WERI-Rb-1 (cell line): ENCODE measurements around the gene KLHL20.
"Not testable (repeated sequence)": the region's sequence is repeated elsewhere in the genome, so short reads cannot be mapped to it uniquely, and the experiment has no call there.

ENCODE experiments used
- DNase-seq: peaks from one replicate; pipeline ENCODE4 v3.0.0-alpha.2; 2020
- H3K27ac ChIP-seq: fragments of 250-450 bp; sonication (Bioruptor Pico); 2 replicates; pipeline ENCODE4 v1.5.1; 2020; ENCODE audit warnings: mild to moderate bottlenecking, moderate library complexity
- H3K27me3 ChIP-seq: fragments of 250-450 bp; sonication (Bioruptor Pico); 2 replicates; pipeline ENCODE4 v1.5.1; 2021; ENCODE audit warnings: mild to moderate bottlenecking, low read depth, moderate library complexity; ENCODE audit not compliant: insufficient read depth, severe bottlenecking
- H3K36me3 ChIP-seq: fragments of 250-450 bp; sonication (Bioruptor Pico); 2 replicates; pipeline ENCODE4 v1.5.1; 2020; ENCODE audit warnings: mild to moderate bottlenecking, moderate library complexity
- H3K4me3 ChIP-seq: 2 replicates; pipeline ENCODE4 v1.5.1; 2011; ENCODE audit warnings: low read depth, mild to moderate bottlenecking, control low read depth, low read length
- H3K9me3 ChIP-seq: fragments of 250-450 bp; sonication (Bioruptor Pico); 2 replicates; pipeline ENCODE4 v1.5.1; 2021; ENCODE audit warnings: mild to moderate bottlenecking, moderate library complexity; ENCODE audit not compliant: severe bottlenecking
- CTCF ChIP-seq: IDR thresholded peaks from 2 replicates; pipeline ENCODE4 v1.5.1; 2011; ENCODE audit warnings: low read depth, mild to moderate bottlenecking, control low read depth, inconsistent platforms, low read length

Gene KLHL20, protein sequence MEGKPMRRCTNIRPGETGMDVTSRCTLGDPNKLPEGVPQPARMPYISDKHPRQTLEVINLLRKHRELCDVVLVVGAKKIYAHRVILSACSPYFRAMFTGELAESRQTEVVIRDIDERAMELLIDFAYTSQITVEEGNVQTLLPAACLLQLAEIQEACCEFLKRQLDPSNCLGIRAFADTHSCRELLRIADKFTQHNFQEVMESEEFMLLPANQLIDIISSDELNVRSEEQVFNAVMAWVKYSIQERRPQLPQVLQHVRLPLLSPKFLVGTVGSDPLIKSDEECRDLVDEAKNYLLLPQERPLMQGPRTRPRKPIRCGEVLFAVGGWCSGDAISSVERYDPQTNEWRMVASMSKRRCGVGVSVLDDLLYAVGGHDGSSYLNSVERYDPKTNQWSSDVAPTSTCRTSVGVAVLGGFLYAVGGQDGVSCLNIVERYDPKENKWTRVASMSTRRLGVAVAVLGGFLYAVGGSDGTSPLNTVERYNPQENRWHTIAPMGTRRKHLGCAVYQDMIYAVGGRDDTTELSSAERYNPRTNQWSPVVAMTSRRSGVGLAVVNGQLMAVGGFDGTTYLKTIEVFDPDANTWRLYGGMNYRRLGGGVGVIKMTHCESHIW

GRCh38 chr1:173714759-173715537, at the start of gene KLHL20:
Gene KLHL20, plus strand, starts transcription at chr1:173714981. Its CDS starts 1,063 bp downstream, at chr1:173716044.
- peak; percentile 92 for DNase-seq
- Histone ChIP-seq H3K4me3 (peak within 1 kb of the TSS; percentile 70), H3K9me3 (no peaks in the 10 kb centered on the region), H3K27me3 (no peaks in the 10 kb centered on the region), H3K36me3 (peaks cover 3% of the 10 kb centered on the region; the same call in 1 of the 2 replicates), H3K27ac (peak within 1 kb of the TSS; percentile 67)
- TF ChIP-seq CTCF = no peak; the same call in 1 of the 2 replicates

- H3K4me3 ChIP-seq = no peak overlapping the region
- no peak for DNase-seq
- H3K27me3 ChIP-seq = no peaks in the 10 kb centered on the region
- H3K9me3 ChIP-seq = no peaks in the 10 kb centered on the region
- TF ChIP-seq CTCF = no peak
- no peak overlapping the region for H3K27ac ChIP-seq
- no peaks in the 10 kb centered on the region for H3K36me3 ChIP-seq
Measured at GRCh38 chr1:173666646-173667045, 48.1 kb upstream of the KLHL20 start.

DNA sequence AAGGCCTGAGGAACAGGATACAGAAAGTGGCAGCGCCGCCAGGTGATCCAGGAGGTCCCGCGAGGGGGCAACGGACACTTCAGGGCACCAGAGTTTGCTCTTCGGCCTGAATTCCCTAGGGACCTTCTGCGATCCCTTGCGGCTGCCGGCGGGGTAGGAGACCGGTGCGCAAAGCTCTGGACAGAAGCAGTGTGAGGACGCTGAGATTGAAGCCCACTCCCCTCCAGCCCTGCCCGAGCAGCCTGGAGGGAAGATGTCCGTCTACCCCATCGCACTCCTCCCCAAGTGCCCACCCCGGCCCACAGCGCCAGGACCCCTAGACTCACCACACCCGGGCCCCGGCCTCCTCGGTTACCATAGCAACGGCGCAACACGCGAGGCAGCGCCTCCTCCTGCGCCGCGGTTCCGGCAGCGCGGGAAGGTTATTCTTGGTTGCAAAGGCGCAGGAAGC, 45.3 kb upstream of the KLHL20 start, which contains the start of gene ANKRD45:
Gene ANKRD45 (minus strand): TSS at position 361 of the 451 bp plus-strand sequence. CDS start 10,433 bp downstream, outside the sequence.
- peak within 1 kb of the TSS; percentile 38 for H3K27ac ChIP-seq
- DNase-seq = peak; percentile 84
- H3K9me3 ChIP-seq = no peaks in the 10 kb centered on the region
- peak within 1 kb of the TSS; percentile 69 for H3K4me3 ChIP-seq
- H3K36me3 ChIP-seq = no peaks in the 10 kb centered on the region
- H3K27me3 ChIP-seq = no peaks in the 10 kb centered on the region
- peak; percentile 21; the same call in 1 of the 2 replicates for TF ChIP-seq CTCF

DNA sequence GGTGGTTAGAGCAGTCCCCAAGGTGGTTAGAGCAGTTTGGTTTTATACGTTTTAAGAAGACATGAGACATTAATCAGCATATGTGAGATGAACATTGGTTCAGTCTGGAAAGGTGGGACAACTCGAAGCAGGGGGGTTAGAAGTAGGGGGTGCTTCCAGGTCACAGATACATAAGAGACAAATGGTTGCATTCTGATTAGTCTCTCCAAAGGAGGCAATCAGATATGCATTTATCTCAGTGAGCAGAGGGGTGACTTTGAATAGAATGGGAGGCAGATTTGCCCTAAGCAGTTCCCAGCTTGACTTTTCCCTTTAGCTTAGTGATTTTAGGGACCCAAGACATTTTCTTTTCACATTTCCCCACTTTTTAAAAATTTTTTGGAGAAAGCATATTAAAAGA, 40.3 kb upstream of the KLHL20 start:
- H3K9me3 ChIP-seq, H3K36me3 ChIP-seq, H3K27me3 ChIP-seq, DNase-seq, H3K4me3 ChIP-seq, H3K27ac ChIP-seq: not testable (repeated sequence)

DNA sequence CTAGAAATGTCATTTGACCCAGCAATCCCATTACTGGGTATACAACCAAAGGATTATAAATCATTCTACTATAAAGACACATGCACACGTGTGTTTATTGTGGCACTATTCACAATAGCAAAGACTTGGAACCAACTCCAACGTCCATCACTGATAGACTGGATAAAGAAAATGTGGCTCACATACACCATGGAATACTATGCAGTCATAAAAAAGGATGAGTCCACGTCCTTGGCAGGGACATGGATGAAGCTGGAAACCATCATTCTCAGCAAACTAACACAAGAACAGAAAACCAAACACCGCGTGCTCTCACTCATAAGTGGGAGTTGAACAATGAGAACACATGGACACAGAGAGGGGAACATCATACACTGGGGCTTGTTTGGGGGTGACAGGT, 34.6 kb upstream of the KLHL20 start:
- not testable (repeated sequence) for H3K36me3 ChIP-seq, DNase-seq, H3K27ac ChIP-seq, H3K27me3 ChIP-seq, H3K9me3 ChIP-seq, H3K4me3 ChIP-seq

DNA sequence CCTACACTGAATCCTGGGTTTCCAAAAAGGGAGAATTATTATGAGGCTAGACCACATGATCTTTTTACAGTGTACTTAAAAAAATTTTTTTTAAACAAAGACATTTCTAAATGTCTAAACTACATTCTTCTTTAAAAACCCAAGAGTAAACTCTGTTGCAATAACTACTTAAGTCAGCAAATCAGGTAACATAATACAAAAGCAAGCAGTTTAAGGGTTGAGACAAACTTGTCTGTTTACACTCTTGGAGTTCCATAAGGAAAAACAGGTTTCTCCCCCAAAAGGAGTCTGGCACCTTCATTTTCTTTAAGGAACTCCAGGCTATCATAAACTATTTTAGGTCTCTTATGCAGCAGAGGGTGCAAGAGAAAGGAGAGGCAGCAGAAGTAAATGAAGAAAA, 32.6 kb upstream of the KLHL20 start:
- H3K4me3 ChIP-seq = no peak overlapping the region
- no peak for DNase-seq
- no peaks in the 10 kb centered on the region for H3K36me3 ChIP-seq
- no peaks in the 10 kb centered on the region for H3K27me3 ChIP-seq
- no peak overlapping the region for H3K27ac ChIP-seq
- TF ChIP-seq CTCF = no peak
- H3K9me3 ChIP-seq = peaks cover 9% of the 10 kb centered on the region

GRCh38 chr1:173683838-173684237, 30.9 kb upstream of the KLHL20 start:
- not testable (repeated sequence) for H3K4me3 ChIP-seq, H3K27ac ChIP-seq, H3K36me3 ChIP-seq, DNase-seq, H3K9me3 ChIP-seq, H3K27me3 ChIP-seq

- H3K4me3 ChIP-seq, H3K27me3 ChIP-seq, H3K27ac ChIP-seq, H3K9me3 ChIP-seq, H3K36me3 ChIP-seq, DNase-seq: not testable (repeated sequence)
Measured at GRCh38 chr1:173685121-173685520, 29.7 kb upstream of the KLHL20 start.
